ENCODE measurements around the gene RAB1A.
"Not testable (repeated sequence)": the region's sequence is repeated elsewhere in the genome, so short reads cannot be mapped to it uniquely, and the experiment has no call there.

GRCh38 chr2:65174031-65174430, 44.1 kb upstream of the RAB1A start:
- TF ChIP-seq CTCF, EP300, POLR2A (IDR thresholded peaks at IDR 0.05): not testable (repeated sequence)
